CD4-positive, alpha-beta T cell treated with Interleukin-21 for 1 hour (primary cell): ENCODE data around the gene ZNF502.
"Not testable (repeated sequence)": the region's sequence is repeated elsewhere in the genome, so short reads cannot be mapped to it uniquely, and the experiment has no call there.

Experiments used
- DNase-seq: peaks from one replicate; pipeline ENCODE4 v3.0.0-alpha.2; 2020

ZNF502 gene

DNA sequence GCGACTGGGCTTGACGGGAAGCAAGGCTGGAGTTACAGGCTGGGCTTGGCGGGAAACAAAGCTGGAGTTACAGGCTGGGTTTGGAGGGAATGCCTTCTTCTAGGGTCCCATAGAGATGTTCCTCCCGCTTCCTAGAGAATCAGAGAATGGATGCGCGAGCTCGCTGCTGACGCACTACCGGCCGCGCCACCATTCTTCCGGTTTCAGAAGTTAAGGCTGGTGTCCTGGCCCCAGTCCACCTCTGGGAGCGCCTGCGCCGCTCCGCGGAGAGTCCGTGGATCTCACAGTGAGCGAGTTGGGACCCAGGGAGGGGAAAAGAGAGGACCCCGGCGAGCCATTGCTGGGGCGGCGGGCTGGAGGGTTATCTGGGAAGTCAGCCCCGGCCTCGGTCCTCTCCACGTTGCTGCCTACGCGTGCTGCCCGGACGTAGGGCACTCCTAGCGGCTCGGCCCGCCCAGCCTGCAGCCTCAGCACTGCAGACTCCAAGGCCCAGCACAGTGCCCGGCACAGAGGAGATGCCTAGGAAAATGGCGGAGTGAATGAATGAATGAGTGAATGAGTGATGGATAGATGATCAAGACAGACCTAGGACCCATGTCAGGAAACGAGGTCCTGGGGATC, at the start of gene ZNF502:
TSS of gene ZNF502 (plus strand) at position 206 of the 621 bp plus-strand sequence. CDS start 7,602 bp downstream, outside the sequence.
- DNase-seq = peak; percentile 60

DNA sequence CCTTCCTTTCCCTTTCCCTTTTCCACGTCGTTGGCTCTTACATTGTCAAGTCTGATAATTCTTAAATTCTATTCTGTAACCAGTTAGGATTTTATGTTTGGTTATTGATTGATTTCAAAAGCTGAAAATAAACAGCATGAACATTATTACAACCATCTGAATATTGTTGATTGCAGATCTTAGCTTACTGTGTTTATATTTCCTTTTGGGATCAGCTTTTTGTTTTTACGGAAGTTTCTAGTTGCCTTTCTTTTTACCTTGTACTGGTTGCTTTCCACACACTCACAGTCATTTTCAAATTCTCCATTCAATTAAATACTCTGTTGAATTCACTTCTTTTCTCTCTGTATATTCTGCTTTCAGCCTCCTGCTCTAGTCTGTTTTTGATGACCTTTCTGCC, 47.3 kb upstream of the ZNF502 start:
- no peak for DNase-seq

DNA sequence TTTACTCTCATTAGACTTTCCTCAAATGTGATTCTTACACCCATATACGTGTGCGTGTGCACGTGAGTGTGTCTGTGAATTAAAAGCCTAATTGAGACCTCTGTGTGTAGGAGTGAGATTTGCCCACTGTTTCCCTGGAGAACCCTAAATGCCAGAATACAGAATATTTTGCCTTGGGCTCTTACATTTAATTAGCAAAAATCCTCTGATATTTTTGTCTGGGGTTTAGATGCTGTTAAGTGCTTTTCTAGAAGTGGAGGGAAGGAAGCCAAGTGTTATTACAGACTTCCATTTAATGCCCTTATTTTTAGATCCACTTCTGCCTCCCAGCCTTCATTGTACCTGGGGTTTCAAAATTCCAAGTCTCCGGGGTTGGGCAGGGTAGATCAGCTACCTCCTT, 46.1 kb upstream of the ZNF502 start:
- no peak for DNase-seq

DNA sequence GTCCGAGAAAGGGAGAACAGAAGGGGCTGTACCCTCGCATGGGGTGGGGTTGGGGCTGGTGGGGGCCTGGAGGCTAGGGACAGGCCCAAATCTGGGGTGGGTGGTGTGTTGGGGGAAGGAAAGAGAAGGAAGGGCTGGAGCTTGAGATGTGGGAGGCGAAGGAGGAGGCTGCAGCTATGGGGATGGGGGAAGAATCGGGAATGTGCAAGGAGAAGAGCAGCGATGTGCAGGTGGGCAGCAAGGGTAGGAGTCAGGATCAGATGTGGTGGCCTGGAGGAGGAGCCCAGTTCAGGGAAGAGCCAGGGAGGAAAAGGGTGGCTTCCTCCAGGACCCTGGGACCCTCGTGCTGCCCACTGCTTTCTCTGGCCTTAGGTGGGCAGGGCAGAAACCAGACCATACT, 42.7 kb upstream of the ZNF502 start:
- no peak for DNase-seq

DNA sequence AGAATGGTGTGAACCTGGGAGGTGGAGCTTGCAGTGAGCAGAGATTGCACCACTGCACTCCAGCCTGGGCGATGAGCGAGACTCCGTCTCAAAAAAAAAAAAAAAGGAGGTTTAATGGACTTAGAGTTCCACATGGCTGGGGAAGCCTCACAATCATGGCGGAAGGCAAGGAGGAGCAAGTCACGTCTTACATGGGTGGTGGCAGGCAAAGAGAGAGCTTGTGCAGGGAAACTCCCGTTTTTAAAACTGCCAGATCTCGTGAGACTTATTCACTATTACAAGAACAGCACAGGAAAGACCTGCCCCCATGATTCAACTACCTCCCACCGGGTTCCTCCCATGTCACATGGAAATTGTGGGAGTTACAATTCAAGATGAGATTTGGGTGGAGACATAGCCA, 39.0 kb upstream of the ZNF502 start:
- DNase-seq = not testable (repeated sequence)

DNA sequence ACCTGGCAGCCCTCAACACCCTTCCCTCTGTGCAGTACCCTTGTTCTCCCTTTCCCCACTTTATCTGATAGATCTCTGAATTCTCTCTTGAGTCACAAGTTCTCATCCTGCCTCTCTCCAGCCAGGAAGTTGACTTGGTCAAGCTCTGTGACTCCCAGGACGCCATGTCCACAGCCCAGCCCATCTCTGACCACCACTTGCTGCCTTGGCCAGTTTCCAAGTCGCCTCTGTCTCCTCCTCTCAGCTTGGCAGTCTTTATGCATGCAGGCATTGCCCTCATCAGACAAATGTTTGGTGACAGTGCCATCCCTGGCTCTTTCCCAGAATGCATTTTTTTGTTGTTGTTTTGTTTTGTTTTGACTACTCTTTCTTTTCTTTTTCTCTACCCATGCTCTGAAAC, 38.2 kb upstream of the ZNF502 start:
- DNase-seq = no peak

DNA sequence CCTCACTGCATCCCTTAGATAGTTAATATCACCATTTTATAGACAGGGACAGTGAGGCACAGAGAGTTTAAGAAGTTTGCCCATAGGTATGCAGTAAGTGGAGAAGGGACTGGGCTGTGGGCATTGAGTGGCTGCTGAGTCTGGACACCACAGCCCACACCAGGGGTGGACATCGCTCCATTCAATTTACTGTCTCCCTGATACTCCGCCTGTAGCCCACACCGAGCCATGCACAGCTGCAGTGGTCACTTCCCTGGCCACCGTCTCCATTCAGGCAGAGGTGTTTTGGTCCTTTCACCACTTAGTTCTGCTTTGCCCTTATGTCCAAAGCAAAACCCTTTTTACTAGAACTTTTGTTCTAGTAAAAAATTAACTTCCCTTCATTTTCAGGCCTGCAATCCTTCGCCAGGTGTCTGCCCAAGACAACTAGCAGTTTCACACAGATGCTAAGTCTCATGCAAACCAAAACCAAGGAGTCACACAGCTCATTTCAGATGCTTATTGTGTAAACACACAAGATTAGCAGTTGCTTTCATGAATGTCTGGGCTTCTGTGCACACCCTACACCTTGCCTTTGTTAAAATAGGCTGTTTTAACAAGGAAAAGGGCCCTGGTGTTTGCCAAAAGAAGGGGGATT, 33.9 kb upstream of the ZNF502 start:
- DNase-seq = no peak

DNA sequence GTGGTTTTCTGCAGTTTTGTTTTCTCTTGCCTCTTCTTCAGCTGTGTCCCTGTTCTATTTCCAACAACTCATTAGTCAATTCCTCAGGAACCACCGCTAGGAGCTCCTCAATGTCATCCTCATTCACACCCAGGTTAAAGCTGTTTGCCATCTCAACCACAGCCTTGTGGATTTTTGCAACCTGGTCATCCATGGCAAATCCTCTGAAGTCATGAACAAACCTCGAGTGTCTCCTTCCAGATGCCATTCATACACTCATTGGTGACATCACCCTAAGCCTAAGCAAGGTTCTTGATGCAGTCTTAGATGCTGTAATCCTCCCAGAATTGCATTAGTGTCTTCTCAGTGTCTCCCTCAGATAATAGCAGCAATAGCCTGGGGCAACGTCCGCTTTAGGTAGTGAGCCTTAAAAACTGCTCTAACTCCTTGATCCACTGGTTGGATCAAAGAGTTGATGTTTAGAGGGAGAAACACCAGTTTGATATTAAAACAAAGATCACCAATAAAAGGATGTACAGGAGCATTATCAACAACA, 31.5 kb upstream of the ZNF502 start:
- DNase-seq = no peak

DNA sequence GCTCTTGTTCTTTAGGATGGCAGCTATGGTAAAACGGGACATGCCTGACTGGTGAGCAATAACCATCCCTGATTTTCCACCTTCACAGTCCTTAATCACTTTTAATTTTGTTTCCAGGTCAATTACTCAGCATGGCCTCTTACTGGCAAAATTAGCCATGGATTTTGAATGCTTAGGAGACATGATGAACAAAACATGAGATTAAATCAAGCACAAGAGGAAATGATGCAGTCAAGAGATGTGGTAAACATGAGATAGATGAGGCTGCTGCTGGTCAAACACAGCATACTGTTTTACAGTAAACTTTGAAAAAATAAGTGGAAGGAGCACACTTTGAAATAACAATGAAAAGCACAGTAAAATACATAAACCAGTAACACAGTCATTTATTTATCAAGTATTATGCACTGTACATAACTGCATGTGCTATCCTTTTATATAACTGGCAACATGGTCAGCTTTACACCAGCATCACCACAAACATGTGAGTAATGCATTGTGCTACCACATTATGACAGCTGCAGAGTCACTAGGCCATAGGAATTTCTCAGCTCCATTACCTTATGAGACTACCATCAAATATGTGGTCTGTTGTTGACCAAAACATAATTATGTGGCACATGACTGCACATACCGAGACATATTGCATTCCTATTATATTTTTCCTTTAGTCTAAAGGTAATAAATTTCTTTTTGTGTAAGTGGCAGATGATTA, 30.1 kb upstream of the ZNF502 start:
- no peak for DNase-seq

DNA sequence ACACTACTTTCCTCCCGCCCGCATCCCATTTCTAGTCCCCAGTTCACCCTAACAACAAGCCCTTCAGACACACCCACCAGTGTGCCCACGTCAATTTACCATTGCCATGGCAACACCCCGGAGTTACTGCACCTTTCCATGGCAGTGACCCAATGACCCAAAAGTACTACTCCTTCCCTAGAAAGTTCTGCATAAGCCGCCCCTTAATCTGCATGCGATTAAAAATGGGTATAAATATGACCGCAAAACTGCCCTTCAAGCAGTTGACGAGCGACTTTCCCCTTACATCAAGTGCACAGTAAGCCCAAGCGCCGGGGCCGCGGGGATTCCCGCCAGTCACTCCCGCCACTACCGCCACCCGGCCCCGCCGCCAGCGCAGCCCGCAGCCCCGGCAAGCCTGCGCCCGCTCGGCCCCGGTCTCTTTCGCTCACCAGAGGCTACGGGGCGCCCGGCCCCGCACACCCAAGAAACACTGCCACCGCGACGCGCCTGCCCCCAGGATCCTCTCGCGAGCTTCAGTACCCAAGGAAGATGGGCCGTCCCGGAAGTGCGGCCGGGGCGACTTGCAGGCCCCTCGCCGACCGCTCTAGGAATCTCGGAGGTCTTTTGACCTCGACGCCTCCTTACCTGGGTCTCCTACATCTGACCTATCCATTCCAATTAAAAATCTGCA, 27.2 kb upstream of the ZNF502 start:
- peak; percentile 50 for DNase-seq

DNA sequence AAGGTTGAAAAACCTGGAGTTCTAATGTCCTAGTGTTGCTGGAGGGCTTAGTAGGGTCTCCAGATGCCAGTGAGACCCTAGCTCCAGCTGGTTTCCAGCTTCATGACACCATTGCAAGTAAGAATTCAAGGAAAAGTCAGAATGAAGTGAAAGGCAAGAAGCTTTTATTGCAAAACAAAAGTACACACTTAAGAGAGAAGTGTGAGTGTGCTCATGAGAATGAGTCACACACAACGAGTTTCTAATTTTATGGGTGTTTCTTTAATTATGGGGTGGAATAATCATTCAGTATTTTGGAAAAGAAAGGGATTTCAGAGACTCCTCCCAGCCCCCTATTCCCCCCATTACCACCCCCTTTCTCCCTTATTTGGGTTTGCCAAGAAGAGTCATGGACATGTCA, 24.6 kb upstream of the ZNF502 start:
- no peak for DNase-seq

DNA sequence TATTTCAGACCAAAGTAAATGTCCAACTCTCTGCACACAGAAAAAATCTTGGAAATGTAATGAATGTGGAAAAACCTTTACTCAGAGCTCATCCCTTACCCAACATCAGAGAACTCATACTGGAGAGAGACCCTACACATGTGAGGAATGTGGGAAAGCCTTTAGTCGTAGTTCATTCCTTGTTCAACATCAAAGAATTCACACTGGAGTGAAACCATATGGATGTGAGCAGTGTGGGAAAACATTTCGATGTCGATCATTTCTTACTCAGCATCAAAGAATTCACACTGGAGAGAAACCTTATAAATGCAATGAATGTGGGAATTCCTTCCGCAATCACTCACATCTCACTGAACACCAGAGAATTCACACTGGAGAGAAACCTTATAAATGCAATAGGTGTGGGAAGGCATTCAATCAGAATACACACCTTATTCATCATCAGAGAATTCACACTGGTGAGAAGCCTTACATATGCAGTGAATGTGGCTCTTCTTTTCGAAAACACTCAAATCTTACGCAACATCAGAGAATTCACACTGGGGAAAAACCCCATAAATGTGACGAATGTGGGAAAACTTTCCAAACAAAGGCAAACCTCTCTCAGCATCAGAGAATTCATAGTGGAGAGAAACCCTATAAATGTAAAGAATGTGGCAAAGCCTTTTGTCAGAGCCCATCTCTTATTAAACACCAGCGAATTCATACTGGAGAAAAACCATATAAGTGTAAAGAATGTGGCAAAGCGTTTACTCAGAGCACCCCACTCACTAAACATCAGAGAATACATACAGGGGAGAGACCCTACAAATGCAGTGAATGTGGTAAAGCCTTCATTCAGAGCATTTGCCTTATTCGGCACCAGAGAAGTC, 9.0 kb downstream of the ZNF502 start:
- no peak for DNase-seq

DNA sequence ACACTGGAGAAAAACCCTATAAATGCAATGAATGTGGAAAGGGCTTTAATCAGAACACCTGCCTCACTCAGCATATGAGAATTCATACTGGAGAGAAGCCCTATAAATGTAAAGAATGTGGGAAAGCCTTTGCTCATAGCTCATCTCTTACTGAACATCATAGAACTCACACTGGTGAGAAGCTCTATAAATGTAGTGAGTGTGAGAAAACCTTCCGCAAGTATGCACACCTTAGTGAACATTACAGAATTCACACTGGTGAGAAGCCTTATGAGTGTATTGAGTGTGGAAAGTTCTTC, 9.6 kb downstream of the ZNF502 start:
- no peak for DNase-seq

DNA sequence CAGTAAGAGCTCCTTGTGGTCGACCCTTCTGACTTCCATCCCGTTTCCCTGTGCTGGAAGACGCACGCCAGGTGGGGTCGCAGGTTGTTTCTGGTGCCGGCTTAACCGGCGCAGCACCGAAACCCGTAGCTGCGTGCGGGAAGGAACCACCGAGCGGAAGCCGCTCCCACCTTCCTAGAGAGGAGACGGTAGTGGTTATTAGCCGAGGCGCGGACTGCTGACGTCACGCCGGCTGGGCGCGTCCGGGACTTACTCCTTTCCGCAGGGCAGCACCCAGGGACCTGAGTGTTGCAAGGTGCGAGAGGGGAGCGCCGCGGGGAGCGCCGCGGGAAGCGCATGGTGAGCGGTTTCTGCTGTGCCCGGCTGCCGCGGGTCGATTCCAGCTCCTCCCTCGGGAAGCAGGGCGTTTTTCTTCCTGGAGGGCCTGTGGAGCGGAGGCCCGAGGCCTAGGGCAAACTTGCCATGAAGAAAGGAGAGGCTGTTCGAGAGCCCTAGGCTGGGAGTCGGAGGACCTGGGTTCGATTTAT, 17.0 kb downstream of the ZNF502 start, which contains the start of gene ZNF501:
TSS of gene ZNF501 (plus strand) at position 252 of the 527 bp plus-strand sequence. CDS start 4,787 bp downstream, outside the sequence.
- peak; percentile 87 for DNase-seq

DNA sequence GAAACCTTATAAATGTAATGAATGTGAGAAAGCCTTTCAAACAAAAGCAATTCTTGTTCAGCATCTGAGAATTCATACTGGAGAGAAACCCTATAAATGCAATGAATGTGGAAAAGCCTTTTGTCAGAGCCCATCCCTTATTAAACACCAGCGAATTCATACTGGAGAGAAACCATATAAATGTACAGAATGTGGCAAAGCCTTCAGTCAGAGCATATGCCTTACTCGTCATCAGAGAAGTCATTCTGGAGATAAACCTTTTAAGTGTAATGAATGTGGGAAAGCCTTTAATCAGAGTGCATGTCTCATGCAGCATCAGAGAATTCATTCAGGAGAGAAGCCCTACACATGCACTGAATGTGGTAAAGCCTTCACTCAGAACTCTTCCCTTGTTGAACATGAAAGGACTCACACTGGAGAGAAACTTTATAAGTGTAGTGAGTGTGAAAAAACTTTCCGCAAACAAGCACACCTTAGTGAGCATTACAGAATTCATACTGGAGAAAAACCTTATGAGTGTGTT, 22.2 kb downstream of the ZNF502 start:
- no peak for DNase-seq

DNA sequence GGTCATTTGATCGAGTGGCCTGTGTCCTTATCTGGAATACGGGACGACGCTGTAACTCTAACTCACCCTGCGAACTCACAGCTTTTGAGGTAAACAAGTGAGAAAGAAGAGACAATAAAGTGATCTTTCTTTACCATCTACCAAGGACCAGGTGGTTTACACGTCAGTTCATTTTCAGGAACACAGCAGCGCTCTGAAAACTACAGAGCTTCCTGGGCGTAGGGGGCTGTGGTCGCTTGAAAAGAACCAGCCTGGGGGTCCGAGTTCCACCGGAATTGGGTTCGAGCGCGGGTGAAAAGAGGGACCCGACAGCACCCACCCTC, 48.6 kb downstream of the ZNF502 start:
- DNase-seq = no peak

DNA sequence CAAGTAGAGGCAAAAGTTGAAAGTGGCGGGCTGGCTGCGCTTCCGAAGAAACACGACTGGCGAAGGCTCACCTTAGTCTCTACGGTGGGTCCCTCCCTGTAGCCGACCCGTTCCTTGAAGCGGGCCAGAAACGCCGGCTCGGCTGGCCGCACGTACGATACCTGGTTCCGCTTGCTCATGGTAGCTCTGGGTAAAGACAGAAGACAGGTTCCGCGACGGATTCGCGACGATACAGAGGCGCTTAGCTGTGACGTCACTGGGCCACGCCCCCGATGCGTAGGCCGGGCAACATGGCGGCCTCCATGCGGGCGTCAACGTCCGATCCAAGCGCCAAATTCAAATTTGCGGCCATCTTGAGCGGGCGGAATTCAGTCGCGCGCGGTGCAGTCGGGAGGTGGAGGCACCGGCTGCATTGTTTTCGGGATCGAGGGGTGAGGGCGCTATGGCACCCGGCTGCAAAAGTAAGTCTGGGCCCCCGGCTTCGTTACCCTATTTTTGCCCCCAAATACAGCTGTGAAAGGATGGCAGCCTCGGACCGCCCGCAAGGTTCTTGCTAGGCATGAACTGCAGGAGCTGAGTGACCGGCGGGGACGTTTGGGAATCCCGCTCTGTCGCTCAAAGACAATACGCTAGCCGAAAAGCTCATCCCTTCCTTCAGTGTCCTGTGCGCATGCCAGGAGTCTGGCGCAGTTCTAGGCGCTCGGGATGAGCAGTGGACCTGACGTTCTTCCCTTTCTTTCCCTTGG, 49.1 kb downstream of the ZNF502 start, which contains the start of the genes KIAA1143 and KIF15:
TSS of gene KIAA1143 (minus strand) at position 196 of the 746 bp plus-strand sequence. CDS start at position 179, 17 bp downstream.
TSS of gene KIF15 (plus strand) at position 371 of the 746 bp plus-strand sequence. CDS start at position 443, 72 bp downstream.
- DNase-seq = peak; percentile 96

DNA sequence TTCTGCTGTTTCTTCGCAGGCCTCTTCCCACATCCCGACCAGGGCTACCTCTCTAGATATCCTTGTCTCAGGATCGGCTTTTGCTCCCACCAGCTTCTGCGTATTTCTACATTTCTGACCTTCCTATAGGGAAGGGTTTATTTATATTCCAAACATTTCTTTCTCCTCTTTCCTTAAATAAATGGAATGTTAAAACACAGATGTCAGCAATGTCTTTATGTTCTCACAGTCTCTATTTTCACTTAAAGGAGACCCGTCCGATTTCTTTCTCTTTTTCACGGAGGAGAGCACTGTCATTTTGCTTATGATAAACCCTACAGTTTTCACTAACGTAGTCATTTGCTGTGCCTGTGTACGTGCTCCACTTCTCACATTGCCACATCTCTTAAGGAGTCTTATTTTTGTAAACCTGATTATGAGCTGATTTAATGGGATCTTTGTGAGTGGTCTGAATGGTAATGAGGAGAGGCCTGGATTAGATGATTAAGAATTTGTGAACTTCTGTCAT, 49.8 kb downstream of the ZNF502 start:
- no peak for DNase-seq

DNA sequence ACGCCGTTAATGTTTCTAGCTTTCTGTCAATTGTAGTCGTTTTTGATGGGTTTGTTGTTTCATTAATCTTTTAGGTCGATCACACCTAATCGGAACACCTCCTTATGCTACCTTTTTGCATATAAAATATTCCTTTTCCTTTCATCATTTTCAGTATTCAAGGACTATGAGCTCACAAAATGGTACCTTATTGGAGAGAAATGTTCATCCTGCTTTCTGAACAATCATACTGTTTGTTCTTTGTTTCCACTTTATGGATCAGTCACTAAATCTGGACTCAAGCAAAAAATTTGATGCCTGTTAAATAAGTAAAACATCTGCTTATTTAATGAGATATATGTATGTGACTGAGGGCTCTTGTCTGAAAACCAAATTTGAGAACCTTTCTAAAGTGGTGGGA, 50.2 kb downstream of the ZNF502 start:
- DNase-seq = no peak

DNA sequence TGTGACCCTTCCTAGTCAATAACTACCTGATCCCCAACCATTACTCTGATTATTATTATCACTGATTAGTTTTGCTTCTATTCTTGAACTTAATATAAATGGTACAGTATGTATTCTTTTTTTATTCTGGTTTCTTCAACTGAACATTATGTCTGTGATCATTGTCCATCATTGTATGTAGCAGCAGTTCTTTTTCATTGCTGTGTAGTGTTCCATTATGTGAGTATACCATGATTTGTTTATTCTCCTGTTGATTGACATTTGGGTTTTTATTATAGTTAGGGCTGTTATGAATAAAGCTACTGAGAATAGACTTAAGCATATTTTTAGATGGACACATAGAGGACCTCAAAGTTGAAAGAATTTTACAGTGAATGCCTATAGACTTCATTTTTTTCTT, 51.8 kb downstream of the ZNF502 start:
- DNase-seq = no peak
